Dermis microvascular lymphatic vessel endothelial cell (primary cell): ENCODE data around the gene BABAM2. TPM values are rescaled to one million over a fixed set of nuclear protein-coding genes. Genes with fewer than 3 reads are reported as not detected.

Experiments
- DNase-seq, 2 donors: peaks; one replicate each; pipeline versions ENCODE4 v3.0.0 to v3.0.0-alpha.2; 2010; ENCODE audit warnings: low read depth in 2 of 2
- total RNA-seq: library from RNA; depleted of rRNA; stranded (reverse); fragments of >200 nt; gene quantifications from 2 replicates; pipeline ENCODE4 v1.2.1, GENCODE V29; 2014

Gene BABAM2
- total RNA-seq, 1 donor from 2014 or later = 13.0 TPM

DNA sequence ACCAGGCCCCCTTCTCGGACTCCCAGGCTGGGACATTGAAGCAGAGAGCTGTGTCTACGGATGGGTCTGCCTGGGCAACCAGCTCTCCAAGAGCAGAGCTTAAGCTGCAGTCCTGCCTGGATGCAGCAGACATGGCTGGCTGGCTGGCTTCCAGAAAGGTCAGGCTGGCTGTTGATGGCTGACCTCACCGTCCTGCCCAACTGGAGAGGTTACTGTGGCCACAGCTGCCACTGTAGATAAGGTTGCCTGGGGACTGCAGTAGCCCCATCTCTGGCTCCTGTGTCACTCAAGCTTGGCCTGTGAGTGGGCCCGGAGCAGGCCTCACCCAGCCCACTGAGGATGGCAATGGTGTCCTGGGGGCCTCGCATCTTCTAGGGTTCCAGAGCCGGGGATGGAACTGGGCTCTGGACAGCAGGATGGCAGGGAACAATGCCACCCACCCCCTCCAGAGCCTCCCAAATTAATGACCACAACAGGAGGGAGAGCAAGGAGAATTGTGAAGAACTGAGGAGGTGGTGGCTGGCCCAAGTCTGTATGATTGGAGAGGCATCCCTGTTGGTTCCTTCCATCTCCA, 465.1 kb downstream of the BABAM2 start:
- peak; percentile 96 to 97 for DNase-seq

DNA sequence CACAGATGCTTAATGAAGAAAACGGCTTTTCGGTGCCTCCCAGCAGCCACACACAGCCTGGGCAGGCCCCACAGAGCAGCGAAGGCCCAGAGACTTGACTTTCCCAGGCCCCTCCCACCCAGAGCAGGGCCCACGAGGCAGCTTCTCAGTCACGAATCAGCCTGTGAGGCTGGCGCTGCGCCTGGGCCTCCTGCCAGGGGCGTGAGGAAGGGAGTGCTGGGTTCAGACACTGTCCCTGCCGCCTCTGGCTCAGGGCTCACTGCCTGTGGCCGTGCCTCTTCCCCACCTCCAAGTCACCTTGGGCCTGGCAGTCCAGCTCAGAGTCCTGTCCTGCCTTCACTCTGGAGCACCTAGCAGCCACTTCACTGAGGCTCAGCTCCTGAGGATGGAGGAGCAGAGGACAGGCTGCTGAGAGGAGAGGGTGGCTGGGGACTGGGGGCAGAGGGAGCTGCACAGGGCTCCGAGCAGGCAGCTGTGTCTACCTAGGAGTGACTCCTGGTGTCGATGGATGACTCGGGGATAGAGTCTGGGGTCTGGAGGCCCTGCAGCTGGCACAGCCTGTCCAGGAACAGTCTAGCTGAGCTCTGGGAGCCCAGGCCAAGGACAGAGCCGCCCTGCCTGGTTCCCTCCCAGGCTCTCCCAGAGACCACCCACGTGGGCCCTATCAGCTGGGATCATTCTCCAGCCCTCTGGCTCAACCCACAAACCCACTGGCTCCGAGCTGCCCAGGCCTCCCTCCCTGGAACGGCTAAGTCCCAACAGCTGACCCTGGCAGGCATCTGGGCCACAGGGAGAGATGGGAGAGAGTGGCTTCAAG, 465.8 kb downstream of the BABAM2 start:
- DNase-seq = peak; percentile 74 to 93

DNA sequence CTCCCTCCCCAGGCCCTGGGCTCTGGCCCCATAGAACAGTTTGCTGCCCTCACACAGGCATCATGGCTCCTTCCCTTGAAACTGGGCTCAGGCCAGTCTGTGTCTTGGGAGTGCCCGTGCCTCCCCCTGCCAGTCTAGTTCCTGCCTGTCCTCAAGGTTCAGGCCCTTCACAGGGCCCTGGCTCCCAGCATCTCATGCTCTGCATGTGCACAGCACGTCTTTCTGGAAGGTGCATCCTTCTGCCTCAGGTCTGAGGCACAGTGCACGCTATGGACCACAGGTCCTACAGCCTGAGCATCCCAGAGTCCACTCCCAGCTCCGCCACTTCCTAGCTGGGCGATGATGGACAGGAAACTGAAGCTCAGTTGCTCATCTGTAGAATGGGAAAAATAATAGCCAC, 466.5 kb downstream of the BABAM2 start:
- no peak for DNase-seq

DNA sequence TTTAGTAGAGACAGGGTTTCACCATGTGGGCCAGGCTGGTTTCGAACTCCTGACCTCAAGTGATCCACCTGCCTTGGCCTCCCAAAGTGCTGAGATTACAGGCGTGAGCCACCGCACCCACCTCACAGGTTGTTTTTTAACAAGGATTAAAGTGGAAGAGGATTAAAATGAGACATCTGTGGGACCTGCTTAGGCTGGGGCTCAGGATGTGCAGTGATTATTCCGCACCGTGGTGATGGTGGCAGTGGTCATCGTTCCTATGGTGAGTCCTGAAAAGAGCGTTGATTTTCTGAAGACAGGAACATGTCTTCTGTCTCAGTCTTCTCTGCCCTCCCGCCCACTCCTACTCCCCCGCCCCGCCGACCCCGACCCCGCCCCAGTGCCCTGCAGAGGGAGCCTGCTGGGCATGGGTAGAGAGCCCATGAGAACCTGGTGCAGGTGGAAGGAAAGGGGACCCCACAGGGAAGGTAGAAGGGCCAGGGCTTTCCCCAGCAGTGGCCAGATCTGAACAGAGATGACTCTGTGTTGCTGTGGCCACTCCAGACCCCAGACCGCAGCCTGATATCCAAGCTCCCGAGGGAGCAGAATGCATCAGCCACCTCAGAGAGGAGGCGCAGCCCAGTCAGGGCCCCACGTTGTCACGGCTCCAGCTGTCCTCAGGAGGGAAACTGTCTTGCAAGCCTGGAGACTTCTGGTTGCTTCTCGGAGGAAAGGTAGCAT, 467.6 kb downstream of the BABAM2 start:
- DNase-seq = no peak

DNA sequence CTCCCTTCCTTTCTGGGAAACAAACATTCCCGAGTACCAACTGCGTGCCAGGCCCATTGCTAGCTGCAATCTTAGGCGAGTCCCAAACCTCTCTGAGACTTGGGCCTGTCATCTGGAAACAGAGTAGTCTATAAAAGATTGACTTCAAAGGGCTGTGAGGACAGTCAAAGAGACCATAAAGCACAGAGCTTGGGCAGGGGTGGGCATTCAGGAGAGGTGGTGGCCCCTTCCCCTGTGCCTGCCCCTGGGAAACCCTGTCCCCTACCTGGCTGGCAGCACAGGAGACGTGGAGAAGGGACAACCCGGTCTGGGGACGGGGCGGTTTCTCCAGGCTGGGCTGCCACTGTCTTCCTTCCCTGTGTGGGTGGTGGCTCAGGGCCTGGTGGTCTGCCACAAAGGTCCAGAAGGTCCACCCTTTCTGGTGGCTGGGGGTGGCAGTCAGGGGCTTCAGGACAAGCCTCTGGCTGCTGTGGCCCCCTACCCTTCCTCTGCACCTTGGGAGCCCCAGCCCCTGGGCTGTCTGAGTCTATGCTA, 468.2 kb downstream of the BABAM2 start:
- no peak for DNase-seq

DNA sequence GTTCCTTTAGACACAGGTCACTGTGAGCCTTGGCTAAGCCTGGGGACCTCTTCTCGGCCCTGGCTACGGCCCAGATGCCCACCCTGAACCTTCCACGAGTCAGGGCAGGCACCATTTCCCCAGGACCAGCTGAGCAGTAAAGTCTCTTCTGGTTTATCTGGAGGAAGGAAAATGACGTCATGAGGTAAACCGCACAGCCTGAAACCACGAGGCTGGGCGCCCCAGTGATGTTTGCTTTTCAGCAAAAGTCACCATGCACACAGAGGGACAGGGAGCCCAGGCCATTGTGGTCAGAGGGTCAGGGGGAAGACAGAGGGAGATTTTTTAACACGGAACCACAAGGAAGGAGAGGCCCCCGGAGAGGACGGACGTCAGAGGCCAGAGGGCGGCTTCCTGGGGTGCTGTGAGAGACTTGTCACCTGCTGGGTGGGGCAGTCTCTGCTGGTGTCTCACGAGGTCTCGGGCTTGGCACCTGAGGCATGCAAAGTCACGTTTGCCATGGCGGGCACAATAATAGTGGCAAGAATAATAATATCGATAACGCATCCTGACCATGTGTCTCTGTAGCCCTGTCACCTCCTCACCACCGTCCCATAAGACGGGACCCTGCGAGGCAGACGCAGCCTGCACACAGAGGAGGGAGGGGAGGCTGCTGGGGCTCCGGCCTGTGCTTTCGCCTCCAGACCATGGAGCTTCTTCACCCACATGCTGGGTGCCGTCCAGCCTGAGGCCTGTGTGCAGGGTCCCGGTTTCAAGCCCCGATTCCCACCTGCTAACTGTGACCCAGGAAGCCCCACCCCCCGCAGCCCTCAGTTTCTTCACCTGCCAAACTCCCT, 468.9 kb downstream of the BABAM2 start:
- peak in 1 of 2 donors; percentile 72 for DNase-seq

DNA sequence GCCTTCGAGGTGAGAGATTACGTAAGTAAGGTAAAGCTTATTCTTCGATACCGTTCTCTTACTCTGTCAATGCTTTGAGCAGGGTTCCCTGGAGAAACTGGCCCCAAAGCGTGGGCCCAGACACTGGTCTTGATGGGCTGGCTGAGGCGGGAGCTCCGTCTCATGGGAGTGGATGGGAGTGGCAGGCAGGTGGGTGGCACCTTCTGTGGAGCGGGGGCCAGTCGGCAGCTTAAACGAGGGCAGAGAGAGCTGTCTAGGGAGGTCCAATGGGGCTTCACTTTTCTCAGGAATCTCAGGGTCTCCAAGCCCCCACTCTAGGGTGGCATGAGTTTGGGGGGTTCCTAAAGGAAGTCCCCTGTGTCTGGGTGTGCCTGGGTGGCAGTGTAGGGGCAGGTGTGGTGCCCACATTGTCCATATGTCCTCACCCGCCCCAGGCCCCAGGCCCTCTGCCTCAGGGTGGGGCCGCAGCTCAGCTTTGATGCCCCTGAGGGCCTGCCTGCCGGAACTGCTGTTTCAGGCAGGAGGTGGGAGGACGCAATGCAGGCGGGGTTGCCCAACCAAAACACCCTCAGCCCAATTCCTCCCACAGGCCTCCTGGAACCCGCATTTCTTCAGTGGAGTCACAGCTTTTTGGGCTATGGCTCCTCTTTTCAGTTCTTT, 469.7 kb downstream of the BABAM2 start:
- DNase-seq = no peak

DNA sequence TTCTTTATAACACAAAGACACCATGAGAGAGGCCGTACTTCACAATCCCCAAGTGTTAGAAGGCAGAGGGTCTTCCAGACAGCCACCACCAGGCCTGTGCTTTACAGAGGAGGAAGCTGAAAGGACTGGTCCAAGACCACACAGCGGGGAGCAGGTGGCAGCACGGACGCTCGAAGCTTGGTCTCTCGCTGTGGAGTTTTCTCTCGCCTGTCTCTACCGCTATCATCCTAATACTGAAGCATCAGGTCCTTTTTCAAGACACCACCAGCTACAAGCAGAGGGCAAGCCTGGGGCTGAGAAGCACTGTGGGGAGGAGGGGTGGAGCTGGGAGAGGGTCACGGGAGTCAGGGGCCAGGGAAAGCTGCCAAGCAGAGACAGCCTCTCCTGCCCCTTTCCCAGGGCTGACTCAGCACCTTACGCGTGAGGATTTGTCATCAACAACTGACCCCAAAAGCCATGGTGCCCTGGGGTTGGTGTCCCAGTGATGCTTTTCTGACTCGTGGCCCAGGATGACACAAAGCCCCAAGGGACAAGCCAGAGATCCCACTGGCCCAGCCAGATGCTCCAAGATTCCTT, 470.3 kb downstream of the BABAM2 start:
- peak in 1 of 2 donors; percentile 45 for DNase-seq

DNA sequence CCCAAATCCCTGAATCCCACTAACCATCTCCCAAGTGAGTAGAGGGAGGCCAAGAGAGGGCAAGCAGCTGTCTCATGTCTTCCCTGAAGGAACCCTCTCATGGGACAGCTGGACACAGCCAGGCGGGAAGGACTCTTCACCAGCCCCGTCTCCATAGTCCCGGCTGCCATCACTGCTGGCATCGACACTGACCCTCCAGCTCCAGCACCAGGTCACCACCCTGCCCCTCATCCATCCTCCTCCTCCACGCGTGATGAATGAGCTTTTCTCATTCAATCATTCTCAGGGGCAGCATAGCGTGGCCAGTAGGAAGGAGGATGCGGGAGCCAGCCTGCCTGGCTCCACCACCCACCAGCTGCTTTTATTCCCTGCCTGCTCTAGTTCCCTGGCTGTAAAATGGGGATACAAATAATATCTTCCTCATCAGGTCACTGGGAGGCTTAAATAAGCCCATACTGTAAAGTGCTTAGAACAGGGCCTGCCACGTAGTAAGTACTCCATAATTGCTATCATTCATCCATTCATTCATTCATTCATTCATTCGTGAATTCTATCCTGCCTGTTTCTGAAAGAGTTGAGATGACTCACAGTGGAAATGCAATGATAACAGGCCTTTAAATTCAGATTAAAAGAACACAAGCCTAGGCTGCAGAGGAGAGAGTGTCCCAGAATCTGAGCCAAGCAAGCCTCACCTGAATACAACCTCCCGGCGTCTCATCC, 471.6 kb downstream of the BABAM2 start:
- no peak for DNase-seq

DNA sequence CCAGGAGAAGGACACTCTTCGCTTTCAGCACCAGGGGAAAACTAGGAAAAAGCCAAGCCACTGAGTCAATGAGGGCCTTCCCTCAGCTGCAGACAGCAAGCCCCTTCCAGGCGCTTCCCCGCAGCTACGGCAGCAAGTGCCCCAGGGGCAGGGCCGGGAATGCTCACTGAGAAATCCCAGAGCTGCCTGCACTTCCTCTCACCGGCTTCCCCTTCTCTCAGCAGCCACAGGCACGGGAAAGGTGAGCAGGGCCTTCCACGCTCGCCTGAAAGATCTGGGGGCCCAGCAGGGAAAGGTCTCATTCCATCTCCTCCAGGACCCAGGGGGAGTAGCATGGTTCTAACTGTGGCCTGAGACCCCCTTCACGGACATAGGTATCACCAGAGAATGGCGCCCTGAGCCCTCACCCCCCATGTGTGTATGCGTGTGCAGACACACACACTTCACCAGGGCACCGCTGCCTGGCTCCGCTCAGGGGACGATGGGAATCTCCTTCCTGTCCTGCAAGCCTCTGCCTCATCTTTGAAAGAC, 472.5 kb downstream of the BABAM2 start:
- no peak for DNase-seq

DNA sequence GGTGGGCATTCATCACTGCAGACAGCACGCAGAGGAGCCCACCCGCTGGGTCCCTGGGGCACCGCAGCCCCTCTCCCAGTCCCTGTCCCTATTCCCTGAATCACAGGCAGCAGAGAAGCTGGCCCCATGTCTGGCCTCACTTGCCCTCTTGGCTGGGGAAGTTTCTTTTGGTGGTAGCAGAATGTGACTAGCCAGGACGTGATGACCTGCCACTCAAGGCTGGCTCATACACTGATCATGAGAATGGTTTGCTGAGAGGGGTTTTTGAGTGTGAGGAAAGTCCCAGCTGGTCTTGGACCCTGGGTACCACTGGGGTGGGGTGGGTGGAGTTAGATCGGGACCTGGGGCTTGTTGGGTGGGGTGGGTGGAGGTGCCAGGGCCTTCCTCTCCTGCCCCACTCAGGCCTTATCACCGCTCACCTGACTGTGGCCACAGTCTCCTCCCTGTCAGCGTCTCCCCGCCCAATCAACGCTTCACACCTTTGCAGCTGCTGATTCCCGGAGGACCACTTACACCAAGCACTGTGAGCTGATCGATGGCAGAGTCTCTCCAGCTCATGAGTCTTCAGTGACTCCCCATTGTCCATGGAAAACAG, 473.3 kb downstream of the BABAM2 start:
- no peak for DNase-seq

DNA sequence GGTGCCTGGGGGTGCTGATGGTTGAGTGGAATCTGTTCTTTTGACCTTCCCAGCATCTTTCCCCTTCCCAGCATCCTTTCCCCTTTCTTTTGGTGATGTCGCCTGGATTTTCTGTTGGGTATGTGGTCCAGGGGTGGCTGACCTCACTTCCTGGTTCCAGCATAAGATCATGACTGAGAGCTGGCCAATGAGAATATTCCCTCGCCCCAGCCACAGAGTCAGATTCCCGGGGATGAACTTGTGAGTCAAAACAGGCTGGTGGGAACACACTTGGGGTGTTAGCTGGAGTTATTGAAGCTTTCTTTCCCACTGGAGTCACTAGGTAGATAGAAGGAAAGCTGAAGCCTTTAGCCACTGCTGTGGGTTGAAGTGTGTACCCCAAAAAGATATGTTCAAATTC, 474.1 kb downstream of the BABAM2 start:
- no peak for DNase-seq

DNA sequence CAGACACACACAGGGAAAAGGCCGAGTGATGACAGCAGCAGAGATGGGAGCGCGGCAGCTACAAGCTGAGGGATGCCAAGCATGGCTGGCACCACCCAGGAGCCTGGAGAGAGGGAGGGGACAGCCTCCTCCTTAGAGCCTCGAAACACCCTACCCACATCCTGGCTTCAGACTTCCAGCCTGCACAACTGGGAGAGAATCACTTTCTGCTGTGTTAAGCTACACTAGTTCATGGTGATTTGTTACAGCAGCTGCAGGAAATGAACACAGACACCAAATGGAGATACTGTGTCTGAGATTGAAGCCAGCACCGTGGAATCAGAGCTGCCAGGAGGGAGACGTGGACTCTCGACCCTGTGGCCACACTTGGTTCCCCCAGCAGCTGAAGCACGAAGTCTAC, 474.6 kb downstream of the BABAM2 start:
- DNase-seq = no peak

DNA sequence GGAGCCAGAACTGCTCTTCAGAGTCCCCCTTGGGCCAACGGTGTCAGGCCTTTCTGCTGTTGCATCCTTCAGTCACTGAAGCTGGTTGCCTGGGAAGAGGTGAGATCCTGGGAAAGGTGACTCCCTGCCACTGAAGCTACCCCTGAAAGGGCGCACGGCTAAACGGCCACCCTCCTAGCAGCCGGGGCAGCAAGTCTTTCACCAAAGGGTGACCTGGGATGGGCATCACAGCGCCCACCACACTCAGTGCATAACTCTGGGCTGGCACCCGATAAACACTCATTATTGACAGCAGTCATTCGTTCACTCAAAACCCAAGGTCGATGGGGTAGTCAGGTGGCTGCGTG, 475.6 kb downstream of the BABAM2 start:
- no peak for DNase-seq

DNA sequence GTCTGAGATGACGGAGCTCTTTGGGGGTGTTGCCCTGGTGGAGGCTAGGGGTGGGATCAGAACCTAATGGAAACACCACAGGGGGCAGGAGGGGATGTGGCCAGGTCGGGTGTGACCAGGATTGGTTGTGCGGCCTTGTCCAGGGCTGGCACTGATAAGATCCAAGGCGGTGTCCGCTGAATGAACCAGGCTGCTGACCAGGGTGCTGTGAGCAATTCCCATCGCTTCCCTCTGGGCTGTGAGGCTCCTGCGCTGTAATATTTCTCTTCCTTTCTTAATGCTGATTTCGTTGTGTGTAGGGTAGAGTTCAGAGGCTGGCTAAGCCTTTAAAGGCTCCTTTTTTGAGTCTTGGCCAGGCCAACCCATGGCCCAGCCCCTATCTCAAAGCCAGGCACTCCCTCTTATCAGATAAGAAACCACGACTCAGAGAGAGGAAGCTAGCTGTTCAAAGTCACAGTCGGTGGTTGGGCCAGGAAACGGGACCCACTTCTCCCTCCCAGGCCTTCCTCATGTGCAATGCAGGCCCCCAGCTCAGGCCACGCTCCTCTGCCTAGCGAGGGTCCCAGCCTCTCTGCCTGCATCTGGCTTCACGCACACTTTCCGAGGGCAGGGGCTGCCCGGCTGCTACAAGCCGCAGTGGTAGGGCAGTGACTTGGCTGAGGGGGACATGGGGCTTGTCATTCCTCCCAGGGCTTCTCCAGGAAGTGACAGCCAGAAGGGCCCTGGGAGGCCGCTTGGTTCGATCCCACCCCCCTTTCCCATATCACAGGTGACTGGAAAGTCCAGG, 476.2 kb downstream of the BABAM2 start:
- peak in 1 of 2 donors; percentile 25 for DNase-seq

DNA sequence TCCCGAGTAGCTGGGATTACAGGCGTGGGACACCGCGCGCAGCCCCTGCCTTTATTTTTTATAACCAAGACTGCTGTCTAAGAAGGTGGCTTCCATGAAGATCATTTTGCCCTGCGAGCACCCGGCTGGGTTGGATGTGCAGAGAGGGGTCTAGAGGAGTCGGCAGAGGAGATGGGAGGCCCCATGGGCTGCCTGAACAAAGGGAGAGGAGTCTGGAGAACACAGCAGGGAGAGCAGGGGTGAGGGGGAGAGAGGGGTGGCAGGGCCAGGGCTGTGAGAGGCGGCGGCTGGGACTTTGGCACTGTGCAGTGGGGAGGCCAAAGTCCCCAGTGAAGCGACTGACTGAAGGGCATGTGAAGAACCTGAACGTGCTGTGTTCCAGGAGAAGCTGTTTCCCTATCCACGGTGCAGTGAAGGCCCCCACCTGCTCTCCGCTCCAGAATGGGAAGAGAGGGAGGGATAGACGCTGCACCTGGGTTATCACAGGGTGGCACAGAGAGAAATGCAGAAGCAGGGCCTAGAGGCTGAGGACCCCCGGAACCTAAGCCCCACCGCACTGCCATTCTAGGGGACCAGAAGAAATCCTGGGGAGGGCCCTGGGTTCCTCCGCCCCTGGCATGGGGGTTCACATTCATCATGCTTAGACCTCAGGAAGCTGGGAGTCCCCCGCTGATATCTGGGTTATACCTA, 477.3 kb downstream of the BABAM2 start:
- no peak for DNase-seq

DNA sequence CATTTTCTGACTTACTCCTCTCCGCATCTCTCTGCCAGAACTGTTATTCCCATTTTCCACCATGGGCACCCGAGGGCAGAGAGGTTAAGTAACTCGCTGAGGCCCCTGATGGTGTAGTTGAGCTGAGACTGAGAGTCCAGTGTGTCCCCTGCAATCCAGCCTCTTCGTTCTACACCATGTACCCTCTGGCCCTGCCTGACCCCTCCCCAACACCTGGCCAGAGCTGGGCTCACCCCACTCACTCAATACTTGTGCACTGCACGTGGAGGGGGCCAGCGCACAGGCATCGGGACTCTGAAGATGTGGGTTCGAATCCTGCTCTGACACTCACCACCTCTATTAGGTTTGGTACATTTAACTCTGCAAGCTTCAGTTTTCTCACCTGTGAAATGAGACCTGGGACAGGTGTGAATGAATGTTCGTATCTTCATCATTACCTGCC, 477.8 kb downstream of the BABAM2 start:
- no peak for DNase-seq

DNA sequence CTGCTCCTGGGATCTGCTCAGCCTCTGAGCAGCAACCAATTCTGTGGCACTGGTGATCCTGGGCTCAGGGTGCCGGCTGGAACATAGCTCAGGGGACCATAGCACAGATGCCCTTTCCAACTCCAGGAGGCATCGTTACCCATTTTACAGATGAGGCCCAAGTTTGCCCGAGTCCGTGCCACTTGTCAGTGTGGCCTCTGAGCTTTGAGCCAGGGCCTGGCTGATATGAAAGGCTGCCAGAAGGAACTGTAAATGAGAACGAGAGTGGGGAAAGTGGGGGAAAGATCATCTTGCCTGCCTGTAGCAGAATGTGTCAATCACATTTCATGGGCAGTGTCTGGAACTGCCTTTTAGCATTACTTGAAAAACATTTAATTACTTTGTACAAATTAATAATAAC, 478.8 kb downstream of the BABAM2 start:
- DNase-seq = no peak
